ENCODE measurements around the gene C13orf46. TPM values are rescaled to one million over a fixed set of nuclear protein-coding genes. Genes with fewer than 3 reads are reported as not detected.

The C13orf46 gene
- total RNA-seq, 1 experiment from 2014 or later: 0.07 TPM

DNA sequence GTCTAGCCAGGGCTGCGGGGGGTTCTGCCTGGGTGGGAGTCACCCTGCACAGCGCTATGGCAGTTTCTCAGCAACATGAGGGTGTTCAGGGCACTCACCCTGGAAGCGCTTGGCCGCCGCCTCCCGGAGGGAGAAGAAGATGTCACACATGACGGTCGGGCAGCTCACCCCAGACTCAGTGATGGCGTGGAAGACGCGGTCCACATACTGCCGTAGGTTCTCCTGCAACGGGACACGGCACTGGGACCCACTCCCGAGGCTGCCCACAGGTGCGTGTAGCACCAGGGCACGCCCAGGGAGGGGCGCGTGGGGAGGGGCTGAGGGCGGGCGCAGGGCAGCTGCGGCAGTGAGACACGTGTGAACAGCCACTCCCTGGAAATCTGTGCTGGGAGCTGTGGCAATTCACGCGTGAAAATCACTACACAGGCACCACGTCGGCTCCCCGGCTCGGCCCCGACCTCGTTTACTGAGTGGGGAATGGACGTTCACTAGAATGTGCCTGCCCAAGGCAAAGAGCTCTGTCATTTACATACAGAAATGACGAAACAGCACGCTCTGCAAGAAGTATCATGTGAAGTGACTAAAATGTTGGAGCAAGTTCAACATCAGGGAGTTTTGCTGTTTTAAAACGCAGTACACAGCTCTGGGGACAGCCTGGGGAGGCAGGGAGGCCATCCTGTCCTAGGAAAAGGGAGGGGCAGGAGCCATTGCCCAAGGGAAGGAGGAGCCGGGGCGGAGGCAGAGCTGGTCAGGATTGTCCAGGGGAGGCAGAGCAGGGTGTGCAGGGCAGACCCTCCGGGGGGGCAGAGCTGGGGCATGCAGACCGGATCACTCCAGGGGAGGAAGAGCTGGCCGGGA, 41.5 kb upstream of the C13orf46 start:
- ATAC-seq: peak; percentile 93
- intact Hi-C loops (cut with micrococcal nuclease): loop anchor here (1.0 kb wide), 2 partner anchors 64 to 211 kb away; no protein-coding TSS in a partner anchor
- H3F3A ChIP-seq (ENCODE audit: low read length, unreplicated experiment): no peaks in the 10 kb centered on the region
- BruUV-seq (replicated peaks): TSS peak; percentile 42
- no peaks in the 10 kb centered on the region for H3K9me3 ChIP-seq (ENCODE audit: low read length)
- peak overlapping the region; percentile 59 for H3K4me2 ChIP-seq (ENCODE audit: low read length)
- no peaks in the 10 kb centered on the region for H3K36me3 ChIP-seq (ENCODE audit: low read depth, low read length)
- H3K9me2 ChIP-seq (replicated peaks; ENCODE audit: low read length): no peaks in the 10 kb centered on the region
- peak overlapping the region; percentile 48; the same call in 1 of the 2 replicates for H2AFZ ChIP-seq (ENCODE audit: low read length)
- H4K20me1 ChIP-seq (ENCODE audit: low read length): no peaks in the 10 kb centered on the region
- TF ChIP-seq EZH2phosphoT487 (IDR thresholded peaks at IDR 0.05; ENCODE audit: borderline replicate concordance, low read length): no peak
- no peak for TF ChIP-seq EZH2 (IDR thresholded peaks at IDR 0.05; ENCODE audit: low read length, unreplicated experiment)
- ChIA-PET POLR2A (ENCODE audit: unreplicated experiment) (interaction anchor here (0.6 kb wide), 1 partner anchor 91 kb away, joined by 3 read pairs; no protein-coding TSS in a partner anchor), CTCF (no interaction called here)
- no peak overlapping the region for H3K4me3 ChIP-seq (ENCODE audit: low read length)
- peaks cover 6% of the 10 kb centered on the region; the same call in 1 of the 2 replicates for H3K4me1 ChIP-seq (ENCODE audit: insufficient read depth, low read length)
- peak overlapping the region; percentile 28; the same call in 1 of the 2 replicates for H3K9ac ChIP-seq (ENCODE audit: low read length)
- H3K27ac ChIP-seq (ENCODE audit: low read length): peak overlapping the region; percentile 52
- DNase-seq: peak; percentile 65
- no peaks in the 10 kb centered on the region for H3K79me2 ChIP-seq (ENCODE audit: low read length)
- no peaks in the 10 kb centered on the region for H3K27me3 ChIP-seq (ENCODE audit: low read length)

- Histone ChIP-seq H3K36me3 (ENCODE audit: low read depth, low read length) (no peaks in the 10 kb centered on the region), H3K9me2 (replicated peaks; ENCODE audit: low read length) (no peaks in the 10 kb centered on the region), H3K9ac (ENCODE audit: low read length) (no peak overlapping the region), H3K4me3 (ENCODE audit: low read length) (no peak overlapping the region), H3K27me3 (ENCODE audit: low read length) (no peaks in the 10 kb centered on the region), H2AFZ (ENCODE audit: low read length) (no peak overlapping the region), H3K4me1 (ENCODE audit: insufficient read depth, low read length) (peaks cover 6% of the 10 kb centered on the region; the same call in 1 of the 2 replicates), H3K9me3 (ENCODE audit: low read length) (no peaks in the 10 kb centered on the region), H3K4me2 (ENCODE audit: low read length) (no peak overlapping the region), H4K20me1 (ENCODE audit: low read length) (no peaks in the 10 kb centered on the region), H3F3A (ENCODE audit: low read length, unreplicated experiment) (no peaks in the 10 kb centered on the region), H3K27ac (ENCODE audit: low read length) (no peak overlapping the region), H3K79me2 (ENCODE audit: low read length) (no peaks in the 10 kb centered on the region)
- ChIA-PET CTCF (no interaction called here), POLR2A (ENCODE audit: unreplicated experiment) (no interaction called here)
- intact Hi-C loops (cut with micrococcal nuclease): no loop called here
- DNase-seq (no peak), ATAC-seq (no peak)
- BruUV-seq (replicated peaks): no TSS peak
- TF ChIP-seq EZH2phosphoT487 (IDR thresholded peaks at IDR 0.05; ENCODE audit: borderline replicate concordance, low read length) (no peak), EZH2 (IDR thresholded peaks at IDR 0.05; ENCODE audit: low read length, unreplicated experiment) (no peak)
- TF ChIP-seq, protein P1, sequence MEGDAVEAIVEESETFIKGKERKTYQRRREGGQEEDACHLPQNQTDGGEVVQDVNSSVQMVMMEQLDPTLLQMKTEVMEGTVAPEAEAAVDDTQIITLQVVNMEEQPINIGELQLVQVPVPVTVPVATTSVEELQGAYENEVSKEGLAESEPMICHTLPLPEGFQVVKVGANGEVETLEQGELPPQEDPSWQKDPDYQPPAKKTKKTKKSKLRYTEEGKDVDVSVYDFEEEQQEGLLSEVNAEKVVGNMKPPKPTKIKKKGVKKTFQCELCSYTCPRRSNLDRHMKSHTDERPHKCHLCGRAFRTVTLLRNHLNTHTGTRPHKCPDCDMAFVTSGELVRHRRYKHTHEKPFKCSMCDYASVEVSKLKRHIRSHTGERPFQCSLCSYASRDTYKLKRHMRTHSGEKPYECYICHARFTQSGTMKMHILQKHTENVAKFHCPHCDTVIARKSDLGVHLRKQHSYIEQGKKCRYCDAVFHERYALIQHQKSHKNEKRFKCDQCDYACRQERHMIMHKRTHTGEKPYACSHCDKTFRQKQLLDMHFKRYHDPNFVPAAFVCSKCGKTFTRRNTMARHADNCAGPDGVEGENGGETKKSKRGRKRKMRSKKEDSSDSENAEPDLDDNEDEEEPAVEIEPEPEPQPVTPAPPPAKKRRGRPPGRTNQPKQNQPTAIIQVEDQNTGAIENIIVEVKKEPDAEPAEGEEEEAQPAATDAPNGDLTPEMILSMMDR (conservative IDR thresholded peaks at IDR 0.05; ENCODE audit: low read depth, low read length): no peak
Observed at GRCh38 chr13:114013952-114014629, 40.2 kb upstream of the C13orf46 start.

DNA sequence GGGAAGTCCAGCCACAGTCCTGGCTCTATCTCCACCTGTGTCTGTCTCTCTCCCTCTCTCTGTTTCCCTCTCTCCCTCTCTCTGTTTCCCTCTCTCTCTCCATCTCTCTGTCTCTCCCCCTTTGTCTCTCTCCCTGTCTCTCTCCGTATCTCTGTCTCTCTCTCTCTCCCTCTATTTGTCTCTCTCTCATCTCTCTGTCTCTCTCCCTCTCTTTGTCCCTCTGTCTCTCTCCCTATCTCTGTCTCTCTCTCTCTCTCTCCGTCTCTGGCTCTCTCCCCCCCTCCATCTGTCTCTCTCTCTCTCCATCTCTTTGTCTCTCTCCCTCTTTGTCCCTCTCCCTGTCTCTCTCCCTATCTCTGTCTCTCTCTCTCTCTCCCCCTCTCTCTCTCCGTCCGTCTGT, 39.5 kb upstream of the C13orf46 start:
- Histone ChIP-seq H3K9me3 (ENCODE audit: low read length) (no peaks in the 10 kb centered on the region), H3K4me3 (ENCODE audit: low read length) (no peak overlapping the region), H3K4me1 (ENCODE audit: insufficient read depth, low read length) (peaks cover 6% of the 10 kb centered on the region; the same call in 1 of the 2 replicates), H3K27ac (ENCODE audit: low read length) (no peak overlapping the region), H3F3A (ENCODE audit: low read length, unreplicated experiment) (no peaks in the 10 kb centered on the region), H2AFZ (ENCODE audit: low read length) (no peak overlapping the region), H3K27me3 (ENCODE audit: low read length) (no peaks in the 10 kb centered on the region), H3K4me2 (ENCODE audit: low read length) (no peak overlapping the region), H3K9me2 (replicated peaks; ENCODE audit: low read length) (no peaks in the 10 kb centered on the region), H3K79me2 (ENCODE audit: low read length) (no peaks in the 10 kb centered on the region), H3K36me3 (ENCODE audit: low read depth, low read length) (no peaks in the 10 kb centered on the region), H3K9ac (ENCODE audit: low read length) (no peak overlapping the region), H4K20me1 (ENCODE audit: low read length) (no peaks in the 10 kb centered on the region)
- no peak for TF ChIP-seq EZH2 (IDR thresholded peaks at IDR 0.05; ENCODE audit: low read length, unreplicated experiment)
- no peak for TF ChIP-seq EZH2phosphoT487 (IDR thresholded peaks at IDR 0.05; ENCODE audit: borderline replicate concordance, low read length)
- TF ChIP-seq, protein P1 (conservative IDR thresholded peaks at IDR 0.05; ENCODE audit: low read depth, low read length): no peak
- DNase-seq (no peak), ATAC-seq (no peak)
- intact Hi-C loops (cut with micrococcal nuclease): no loop called here
- POLR2A ChIA-PET (ENCODE audit: unreplicated experiment): no interaction called here
- no TSS peak for BruUV-seq (replicated peaks)
- CTCF ChIA-PET: no interaction called here
